ENCODE data around the gene PRC1.

- TF ChIP-seq CTCF (IDR thresholded peaks at IDR 0.05) (no peak), ZFX (IDR thresholded peaks at IDR 0.05; ENCODE audit: borderline replicate concordance) (no peak)
Observed at GRCh38 chr15:90974216-90974615, 20.1 kb downstream of the PRC1 start.

Measured in 22Rv1 (cell line).